HFFc6 (cell line): ENCODE data around the gene LRIG1. TPM values are rescaled to one million over a fixed set of nuclear protein-coding genes. Genes with fewer than 3 reads are reported as not detected.
A peak's percentile ranks its signal among the peaks of the same experiment; 100 is the strongest.

Experiments used
- DNase-seq: peaks from one replicate; pipeline ENCODE4 v3.0.0-alpha.2; 2018
- H3K27ac Mint-ChIP-seq: 2 replicates; pipeline ENCODE4 v1.8.0; 2020; ENCODE audit warnings: mild to moderate bottlenecking, mixed read lengths
- H3K27me3 Mint-ChIP-seq: 2 replicates; pipeline ENCODE4 v1.8.0; 2021; ENCODE audit warnings: mild to moderate bottlenecking, moderate library complexity, mixed read lengths; ENCODE audit not compliant: insufficient read depth
- H3K36me3 Mint-ChIP-seq: 2 replicates; pipeline ENCODE4 v1.8.0; 2021; ENCODE audit warnings: low read depth, mixed read lengths
- H3K4me1 Mint-ChIP-seq: 2 replicates; pipeline ENCODE4 v1.8.0; 2020; ENCODE audit warnings: low read depth, mixed read lengths
- H3K4me3 Mint-ChIP-seq: 2 replicates; pipeline ENCODE4 v1.8.0; 2020; ENCODE audit warnings: mild to moderate bottlenecking, moderate library complexity, mixed read lengths
- H3K9me3 Mint-ChIP-seq: 2 replicates; pipeline ENCODE4 v1.8.0; 2020; ENCODE audit warnings: mild to moderate bottlenecking, mixed read lengths
- total RNA-seq, 6 experiments: library from RNA; stranded (reverse); fragmentation: NEBNext Ultra II Directional; extraction: Animal tissue kit (Norgen Biotek cat#: 25700); gene quantifications; 2 replicates in 1 of 6; 3 replicates in 5 of 6; pipeline ENCODE4 v1.2.3, GENCODE V29; 2021
- TF ChIP-seq, protein P1 (sequence below): fragments of 200-600 bp; sonication (generic); IDR thresholded peaks from 2 replicates; pipeline ENCODE4 v1.5.0; 2021; ENCODE audit warnings: antibody characterized with exemption, mild to moderate bottlenecking

The LRIG1 gene
- total RNA-seq, 6 experiments from 2014 or later: 1.7 to 2.7 (median 2.2) TPM

DNA sequence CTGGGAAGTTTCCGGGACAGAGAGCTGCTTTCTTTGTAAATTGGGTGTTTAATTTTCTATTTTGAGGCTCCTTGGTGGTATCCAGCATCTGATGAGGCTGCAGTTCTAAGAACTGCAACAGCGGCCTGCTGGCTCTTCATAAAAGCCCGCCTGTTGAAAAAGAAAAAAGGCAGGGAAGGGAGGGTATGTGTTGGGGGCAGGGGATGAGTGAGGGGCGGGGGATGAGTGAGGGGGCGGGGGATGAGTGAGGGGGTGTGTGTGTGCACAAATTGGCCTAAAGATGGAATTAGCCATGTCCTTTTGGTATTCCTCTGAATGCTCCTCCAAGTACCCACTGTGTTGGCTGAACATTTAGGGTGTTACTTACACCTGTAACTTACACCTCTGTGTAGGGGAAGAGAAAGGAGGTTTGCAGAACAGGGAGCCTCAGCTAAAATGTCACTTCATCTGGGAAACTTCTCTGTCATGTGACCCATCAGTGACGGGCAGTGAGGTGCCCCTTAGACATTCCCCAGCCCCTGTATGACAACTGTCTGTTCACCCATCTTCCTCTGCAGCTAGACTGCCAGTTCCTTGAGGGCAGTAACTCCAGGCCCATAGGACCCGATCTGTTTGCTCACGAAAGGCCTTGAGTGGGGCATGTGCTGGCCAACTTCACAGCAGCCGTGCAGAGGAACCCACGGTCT, 57.6 kb downstream of the LRIG1 start:
- DNase-seq: no peak
- H3K4me3 Mint-ChIP-seq: peak overlapping the region; percentile 85
- peaks cover 39% of the 10 kb centered on the region for H3K4me1 Mint-ChIP-seq
- H3K9me3 Mint-ChIP-seq: no peaks in the 10 kb centered on the region
- H3K27me3 Mint-ChIP-seq: no peaks in the 10 kb centered on the region; the same call in 1 of the 2 replicates
- TF ChIP-seq, protein P1, sequence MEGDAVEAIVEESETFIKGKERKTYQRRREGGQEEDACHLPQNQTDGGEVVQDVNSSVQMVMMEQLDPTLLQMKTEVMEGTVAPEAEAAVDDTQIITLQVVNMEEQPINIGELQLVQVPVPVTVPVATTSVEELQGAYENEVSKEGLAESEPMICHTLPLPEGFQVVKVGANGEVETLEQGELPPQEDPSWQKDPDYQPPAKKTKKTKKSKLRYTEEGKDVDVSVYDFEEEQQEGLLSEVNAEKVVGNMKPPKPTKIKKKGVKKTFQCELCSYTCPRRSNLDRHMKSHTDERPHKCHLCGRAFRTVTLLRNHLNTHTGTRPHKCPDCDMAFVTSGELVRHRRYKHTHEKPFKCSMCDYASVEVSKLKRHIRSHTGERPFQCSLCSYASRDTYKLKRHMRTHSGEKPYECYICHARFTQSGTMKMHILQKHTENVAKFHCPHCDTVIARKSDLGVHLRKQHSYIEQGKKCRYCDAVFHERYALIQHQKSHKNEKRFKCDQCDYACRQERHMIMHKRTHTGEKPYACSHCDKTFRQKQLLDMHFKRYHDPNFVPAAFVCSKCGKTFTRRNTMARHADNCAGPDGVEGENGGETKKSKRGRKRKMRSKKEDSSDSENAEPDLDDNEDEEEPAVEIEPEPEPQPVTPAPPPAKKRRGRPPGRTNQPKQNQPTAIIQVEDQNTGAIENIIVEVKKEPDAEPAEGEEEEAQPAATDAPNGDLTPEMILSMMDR: no peak
- H3K27ac Mint-ChIP-seq: peak overlapping the region; percentile 92
- no peaks in the 10 kb centered on the region for H3K36me3 Mint-ChIP-seq

DNA sequence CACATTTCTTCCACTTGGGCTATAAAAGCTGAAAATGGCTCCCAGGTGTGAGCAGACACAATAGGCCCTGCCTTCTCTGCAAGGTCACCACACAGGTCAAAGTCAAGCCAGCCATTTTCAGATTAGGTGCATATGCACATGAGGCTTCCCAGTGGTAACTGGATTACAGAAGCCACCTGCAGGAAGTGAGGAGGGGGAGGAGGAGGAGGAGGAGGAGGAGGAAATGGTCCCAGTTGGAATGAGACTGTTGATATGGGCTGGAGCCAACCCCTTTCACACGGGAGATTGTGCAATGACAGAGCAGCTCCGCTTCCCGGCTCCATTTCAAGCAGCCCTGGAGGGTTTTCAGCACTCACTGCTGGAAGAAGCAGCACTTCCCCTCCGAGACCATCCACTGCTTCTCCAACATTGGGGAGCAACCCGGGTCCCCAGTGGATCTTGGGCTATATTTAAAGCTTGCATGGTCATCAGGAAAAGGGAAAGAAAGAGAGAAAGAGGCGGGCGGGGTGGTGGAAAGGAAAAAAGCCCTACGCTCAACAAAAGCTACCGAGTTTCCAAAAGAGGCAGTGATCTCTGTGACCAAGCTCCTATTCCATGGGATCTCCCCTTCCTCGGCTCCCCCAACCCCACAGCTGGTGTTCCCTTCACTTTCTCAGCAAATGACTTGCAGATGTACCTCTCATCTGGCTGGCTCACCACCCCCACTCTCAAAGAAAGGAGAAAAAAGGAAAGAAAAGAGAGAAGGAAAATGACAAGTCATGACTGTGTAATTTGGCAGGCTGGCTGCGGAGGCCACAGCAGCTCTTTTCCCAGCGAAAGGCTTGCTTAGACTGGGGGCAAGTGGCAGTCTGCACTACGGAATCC, 58.3 kb downstream of the LRIG1 start:
- H3K4me3 Mint-ChIP-seq: peak overlapping the region; percentile 85
- no peaks in the 10 kb centered on the region; the same call in none of the 2 replicates for H3K27me3 Mint-ChIP-seq
- peak; percentile 62 for DNase-seq
- no peaks in the 10 kb centered on the region for H3K36me3 Mint-ChIP-seq
- peak overlapping the region; percentile 92 for H3K27ac Mint-ChIP-seq
- TF ChIP-seq, protein P1: no peak
- no peaks in the 10 kb centered on the region for H3K9me3 Mint-ChIP-seq
- H3K4me1 Mint-ChIP-seq: peaks cover 39% of the 10 kb centered on the region

DNA sequence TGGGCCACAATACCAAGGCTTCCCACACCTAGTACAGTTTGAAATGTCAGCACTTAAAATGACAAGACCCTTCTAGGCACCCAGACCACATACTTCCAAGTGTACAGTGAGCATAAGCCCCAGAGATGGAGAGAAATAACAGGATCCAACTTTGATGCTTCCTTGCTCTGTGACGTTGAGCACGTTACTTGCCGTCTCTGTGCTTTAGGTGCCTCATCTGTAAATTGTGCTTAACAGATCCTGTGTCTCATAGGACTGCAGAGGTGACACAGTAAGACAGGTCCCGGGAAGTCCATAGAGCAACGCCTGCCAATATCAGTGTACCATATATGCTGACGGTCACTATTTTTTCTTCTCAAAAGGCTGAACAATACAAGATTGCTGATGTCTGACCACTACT, 59.1 kb downstream of the LRIG1 start:
- no peak for DNase-seq
- Mint-ChIP-seq H3K9me3 (no peaks in the 10 kb centered on the region), H3K27me3 (no peaks in the 10 kb centered on the region; the same call in none of the 2 replicates), H3K4me1 (peaks cover 39% of the 10 kb centered on the region), H3K27ac (peak overlapping the region; percentile 92), H3K36me3 (no peaks in the 10 kb centered on the region), H3K4me3 (peak overlapping the region; percentile 70; the same call in 1 of the 2 replicates)
- TF ChIP-seq, protein P1: no peak

DNA sequence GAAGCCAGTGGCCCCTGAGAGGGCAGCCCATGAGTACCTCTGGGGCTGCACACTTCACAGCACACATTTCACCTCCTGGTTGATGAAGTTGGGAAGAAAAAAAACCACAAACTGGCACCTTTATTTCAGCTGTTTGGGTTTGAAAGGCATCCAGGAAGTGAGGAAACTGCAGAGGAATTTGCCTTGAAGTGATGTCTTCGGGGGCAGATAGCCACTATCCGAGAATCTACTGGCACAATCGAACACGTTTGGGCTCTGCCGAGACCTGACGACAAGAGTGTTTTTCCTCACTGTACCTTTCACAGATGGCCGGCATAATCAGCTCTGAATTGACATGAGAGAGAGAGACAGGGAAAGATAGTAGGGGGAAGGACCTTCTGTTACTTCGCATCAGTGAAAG, 59.7 kb downstream of the LRIG1 start:
- peak; percentile 47 for DNase-seq

DNA sequence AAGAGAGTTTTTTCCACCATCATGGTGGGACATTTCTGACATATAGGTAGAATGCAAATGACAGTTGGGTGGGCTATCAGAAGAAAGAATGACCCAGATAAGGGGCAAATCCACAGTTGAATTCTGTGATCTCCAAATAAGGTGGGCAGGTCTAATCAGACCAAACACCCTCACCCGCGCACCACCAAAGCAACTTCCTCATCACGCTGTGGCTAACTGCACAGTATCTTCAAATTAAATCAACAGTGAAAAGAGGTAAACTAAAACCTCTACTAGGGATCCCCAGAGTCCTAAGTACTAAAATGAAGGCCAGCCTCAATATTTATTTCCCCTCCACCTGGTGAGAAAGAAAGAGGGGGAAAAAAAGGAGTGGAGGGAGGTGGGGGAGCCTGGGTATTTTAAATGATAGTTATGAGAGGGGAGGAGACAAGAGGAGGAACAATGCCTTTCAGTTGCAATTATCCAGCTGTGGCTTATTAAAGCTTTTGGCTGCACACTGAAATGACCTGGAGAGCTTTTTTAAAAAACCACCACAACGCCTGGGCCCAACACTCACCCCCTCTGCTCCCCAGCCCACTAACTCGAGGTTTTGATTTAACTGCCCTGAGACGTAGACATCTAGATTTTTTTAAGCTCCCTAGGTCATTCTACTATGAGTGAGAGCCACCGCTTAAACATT, 61.0 kb downstream of the LRIG1 start:
- TF ChIP-seq, protein P1: no peak
- Mint-ChIP-seq H3K27ac (no peak overlapping the region), H3K9me3 (no peaks in the 10 kb centered on the region), H3K27me3 (no peaks in the 10 kb centered on the region; the same call in none of the 2 replicates), H3K4me1 (peaks cover 39% of the 10 kb centered on the region), H3K4me3 (no peak overlapping the region), H3K36me3 (no peaks in the 10 kb centered on the region)
- no peak for DNase-seq

More for the DNA sequence above, 59.7 kb downstream of the LRIG1 start:
- no peaks in the 10 kb centered on the region for H3K9me3 Mint-ChIP-seq
- H3K27me3 Mint-ChIP-seq: no peaks in the 10 kb centered on the region; the same call in none of the 2 replicates
- H3K4me3 Mint-ChIP-seq: peak overlapping the region; percentile 70
- peak overlapping the region; percentile 79 for H3K27ac Mint-ChIP-seq
- TF ChIP-seq, protein P1: no peak
- peaks cover 39% of the 10 kb centered on the region for H3K4me1 Mint-ChIP-seq
- no peaks in the 10 kb centered on the region for H3K36me3 Mint-ChIP-seq
